Choroid plexus epithelial cell (primary cell): Measurements from ENCODE around the gene KRT17.
"Not testable (repeated sequence)": the region's sequence is repeated elsewhere in the genome, so short reads cannot be mapped to it uniquely, and the experiment has no call there.

Source experiments
- DNase-seq: peaks from one replicate; pipeline ENCODE4 v3.0.0-alpha.2; 2010; ENCODE audit warnings: low read depth
- H3K4me3 ChIP-seq: 2 replicates; pipeline ENCODE4 v1.5.1; 2011; ENCODE audit warnings: low read depth, mild to moderate bottlenecking, control low read depth, low read length, moderate library complexity
- CTCF ChIP-seq: conservative IDR thresholded peaks from 2 replicates; pipeline ENCODE4 v1.5.1; 2011; ENCODE audit warnings: low read depth, mild to moderate bottlenecking, control low read depth, inconsistent platforms, low read length, moderate library complexity

KRT17 gene

GRCh38 chr17:41631025-41631897 is 6.9 kb upstream of the KRT17 start:
- no peak for DNase-seq
- no peak overlapping the region for H3K4me3 ChIP-seq
- no peak for TF ChIP-seq CTCF

GRCh38 chr17:41629826-41630670 is 5.7 kb upstream of the KRT17 start:
- H3K4me3 ChIP-seq = no peak overlapping the region
- no peak for DNase-seq
- TF ChIP-seq CTCF = no peak

GRCh38 chr17:41629316-41629715 is 4.9 kb upstream of the KRT17 start:
- H3K4me3 ChIP-seq = no peak overlapping the region
- no peak for TF ChIP-seq CTCF
- DNase-seq = no peak

GRCh38 chr17:41628621-41629255 is 4.4 kb upstream of the KRT17 start:
- DNase-seq = not testable (repeated sequence)

GRCh38 chr17:41628073-41628370 is 3.6 kb upstream of the KRT17 start:
- DNase-seq, H3K4me3 ChIP-seq: not testable (repeated sequence)

More at GRCh38 chr17:41628621-41629255, 4.4 kb upstream of the KRT17 start:
- H3K4me3 ChIP-seq = not testable (repeated sequence)

- TF ChIP-seq CTCF = no peak
- H3K4me3 ChIP-seq = no peak overlapping the region
- DNase-seq = no peak
Measured at GRCh38 chr17:41627316-41628072, 3.1 kb upstream of the KRT17 start.

- DNase-seq = peak; percentile 78
- not testable (repeated sequence) for H3K4me3 ChIP-seq
Measured at GRCh38 chr17:41626914-41627295, 2.5 kb upstream of the KRT17 start.

GRCh38 chr17:41626028-41626913 is 1.9 kb upstream of the KRT17 start:
- H3K4me3 ChIP-seq, DNase-seq: not testable (repeated sequence)
